Skin epidermis (tissue), 12 donors: ENCODE measurements around the gene NOX5.
"Not testable (repeated sequence)": the region's sequence is repeated elsewhere in the genome, so short reads cannot be mapped to it uniquely, and the experiment has no call there.

ENCODE experiments used
- H3K27ac ChIP-seq, 21 experiments: fragments of 200-600 bp; sonication (generic) in 11 of 21; one replicate each; pipeline ENCODE4 v1.5.0; 2020; ENCODE audit warnings: mild to moderate bottlenecking in 3 of 21, inconsistent platforms in 2 of 21, moderate library complexity in 2 of 21
- H3K4me3 ChIP-seq, 7 experiments: fragments of 200-600 bp; sonication (generic) in 2 of 7; one replicate each; pipeline ENCODE4 v1.5.0; 2020; ENCODE audit warnings: inconsistent platforms in 2 of 7, mild to moderate bottlenecking in 2 of 7, moderate library complexity in 1 of 7

The NOX5 gene

GRCh38 chr15:69014454-69014853, at the start of gene NOX5:
Gene NOX5, plus strand, starts transcription at chr15:69014695. Its CDS starts 41 bp downstream, at chr15:69014736.
- no peak within 1 kb of the TSS for H3K27ac ChIP-seq
- no peak within 1 kb of the TSS for H3K4me3 ChIP-seq

DNA sequence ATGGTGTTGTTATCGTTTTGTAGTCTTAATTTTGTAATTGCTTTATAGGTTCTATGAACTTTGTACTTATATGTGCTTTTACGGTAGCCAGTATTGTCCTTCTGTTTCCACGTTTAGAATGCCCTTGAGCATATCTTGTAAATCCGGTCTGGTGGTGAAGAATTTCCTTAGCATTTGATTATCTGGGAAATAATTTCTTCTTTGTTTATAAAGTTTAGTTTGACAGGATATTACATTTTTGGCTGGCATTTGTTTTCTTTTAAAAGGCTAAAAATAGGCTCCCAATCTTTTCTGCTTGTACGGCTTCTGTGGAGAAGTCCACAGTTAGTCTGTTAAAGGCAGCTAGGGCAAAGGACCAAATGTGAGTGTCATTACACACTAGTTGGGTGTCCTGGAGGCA, 47.5 kb upstream of the NOX5 start:
- Histone ChIP-seq H3K4me3 (no peak overlapping the region), H3K27ac (no peak overlapping the region)

- H3K27ac ChIP-seq: no peak overlapping the region
These were observed 46.5 kb upstream of the NOX5 start for GRCh38 chr15:68967948-68968347.

GRCh38 chr15:68969298-68969697, 45.2 kb upstream of the NOX5 start:
- no peak overlapping the region for H3K4me3 ChIP-seq
- no peak overlapping the region for H3K27ac ChIP-seq

More at GRCh38 chr15:68967948-68968347, 46.5 kb upstream of the NOX5 start:
- no peak overlapping the region for H3K4me3 ChIP-seq

- no peak overlapping the region for H3K27ac ChIP-seq
- no peak overlapping the region for H3K4me3 ChIP-seq
These were observed 42.1 kb upstream of the NOX5 start for GRCh38 chr15:68972201-68973065.

- not testable (repeated sequence) for H3K27ac ChIP-seq, H3K4me3 ChIP-seq
These were observed 38.8 kb upstream of the NOX5 start for GRCh38 chr15:68975651-68976160.

- not testable (repeated sequence) for H3K4me3 ChIP-seq, H3K27ac ChIP-seq
These were observed 37.1 kb upstream of the NOX5 start for GRCh38 chr15:68977426-68977825.

GRCh38 chr15:68979006-68979405, 35.5 kb upstream of the NOX5 start:
- H3K27ac ChIP-seq: no peak overlapping the region
- no peak overlapping the region for H3K4me3 ChIP-seq

GRCh38 chr15:68979816-68980215, 34.7 kb upstream of the NOX5 start:
- Histone ChIP-seq H3K27ac (no peak overlapping the region), H3K4me3 (no peak overlapping the region)

DNA sequence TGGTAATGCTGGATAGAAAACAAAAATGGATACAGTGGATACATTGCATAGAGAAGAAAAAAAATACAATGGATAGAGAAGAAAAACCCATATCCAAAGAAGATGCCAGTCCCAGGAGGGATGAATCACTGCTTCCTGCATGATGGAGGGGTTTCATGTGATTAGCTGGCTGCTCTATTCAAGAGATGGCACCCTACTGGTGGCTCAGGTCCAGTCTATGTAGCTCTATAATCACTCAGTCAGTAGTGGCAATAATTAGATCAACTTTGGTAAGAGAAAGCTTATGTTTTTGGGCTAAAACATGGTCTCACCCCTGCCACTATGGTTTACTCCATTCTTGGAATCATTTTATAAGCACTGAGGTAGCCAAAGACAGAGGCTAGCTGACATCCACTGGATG, 33.7 kb upstream of the NOX5 start:
- no peak overlapping the region for H3K4me3 ChIP-seq
- no peak overlapping the region for H3K27ac ChIP-seq

GRCh38 chr15:68981941-68982340, 32.6 kb upstream of the NOX5 start:
- Histone ChIP-seq H3K27ac (no peak overlapping the region), H3K4me3 (no peak overlapping the region)

GRCh38 chr15:68982976-68983563, 31.4 kb upstream of the NOX5 start:
- Histone ChIP-seq H3K4me3 (no peak overlapping the region), H3K27ac (no peak overlapping the region)

DNA sequence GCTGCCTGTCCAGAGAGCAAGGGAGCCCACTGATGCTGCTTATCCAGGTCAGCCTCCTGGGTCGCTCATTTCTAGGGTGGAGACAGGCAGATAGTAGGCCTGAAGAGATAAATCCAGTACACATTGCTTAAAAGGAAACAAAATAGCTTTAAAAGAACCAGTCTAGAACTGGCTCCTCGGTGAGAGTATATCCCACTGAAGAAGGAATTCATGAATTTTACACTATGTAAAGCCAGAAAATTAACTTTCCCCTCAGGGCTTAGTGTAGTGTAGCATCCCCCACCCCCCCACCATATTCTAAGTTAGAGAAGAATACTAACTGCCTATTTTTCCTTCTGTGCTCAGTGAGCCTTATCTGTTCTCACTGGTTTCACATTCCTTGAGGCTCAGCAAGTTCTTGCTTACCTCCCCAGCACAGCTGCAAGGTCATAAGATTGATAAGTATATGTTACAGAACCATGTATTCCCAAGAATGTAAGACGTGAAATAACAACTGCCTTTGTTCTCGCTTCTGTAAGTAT, 30.5 kb upstream of the NOX5 start:
- H3K4me3 ChIP-seq: no peak overlapping the region
- H3K27ac ChIP-seq: no peak overlapping the region

- Histone ChIP-seq H3K4me3 (no peak overlapping the region), H3K27ac (no peak overlapping the region)
These were observed 29.9 kb upstream of the NOX5 start for GRCh38 chr15:68984586-68984985.

DNA sequence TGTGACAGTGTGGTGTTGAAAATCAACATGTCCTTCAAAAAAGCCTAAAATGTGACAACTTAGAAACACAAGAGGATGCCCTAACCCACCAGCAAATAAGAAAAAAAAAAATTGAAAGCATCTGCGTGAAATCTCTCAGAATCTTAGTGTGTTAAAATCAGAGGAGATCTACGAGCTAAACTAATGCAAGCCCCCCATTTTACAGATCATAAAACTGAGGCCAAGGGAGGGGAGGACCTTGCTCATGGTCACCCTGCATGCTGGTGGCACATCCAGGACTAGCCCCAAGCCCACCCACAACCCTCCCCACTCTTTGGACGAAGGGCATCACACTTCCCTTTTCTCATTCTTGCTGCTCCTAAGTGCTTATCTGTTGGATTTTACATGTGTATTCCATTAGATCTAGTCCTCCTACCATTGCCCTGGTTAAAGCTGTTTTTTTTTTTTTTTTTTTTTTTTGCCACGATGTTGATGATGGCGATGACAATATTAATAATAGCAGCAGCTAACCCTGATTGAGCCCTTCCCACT, 29.1 kb upstream of the NOX5 start:
- H3K4me3 ChIP-seq: no peak overlapping the region

DNA sequence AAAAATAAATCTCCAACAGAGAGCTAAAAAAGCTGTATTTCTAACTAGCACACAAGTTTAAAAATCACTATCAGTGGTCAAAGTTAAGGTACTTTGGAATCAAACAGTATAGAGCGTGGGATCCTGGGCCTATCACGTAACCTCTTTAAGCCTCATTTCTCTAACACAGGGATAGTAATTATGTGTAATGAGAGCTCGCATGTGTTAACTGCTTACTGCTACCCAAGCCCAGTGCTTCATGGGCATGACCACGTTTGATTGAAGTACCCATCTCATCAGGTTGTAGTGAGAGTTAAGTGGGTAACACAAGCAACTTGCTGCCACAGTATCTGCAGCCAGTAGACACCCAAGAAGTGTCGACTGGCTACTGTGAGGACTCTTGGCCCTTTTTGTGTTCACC, 28.2 kb upstream of the NOX5 start:
- Histone ChIP-seq H3K4me3 (no peak overlapping the region), H3K27ac (no peak overlapping the region)

More for the DNA sequence above, 29.1 kb upstream of the NOX5 start:
- no peak overlapping the region for H3K27ac ChIP-seq

GRCh38 chr15:68987120-68987519, 27.4 kb upstream of the NOX5 start:
- Histone ChIP-seq H3K27ac (no peak overlapping the region), H3K4me3 (no peak overlapping the region)

DNA sequence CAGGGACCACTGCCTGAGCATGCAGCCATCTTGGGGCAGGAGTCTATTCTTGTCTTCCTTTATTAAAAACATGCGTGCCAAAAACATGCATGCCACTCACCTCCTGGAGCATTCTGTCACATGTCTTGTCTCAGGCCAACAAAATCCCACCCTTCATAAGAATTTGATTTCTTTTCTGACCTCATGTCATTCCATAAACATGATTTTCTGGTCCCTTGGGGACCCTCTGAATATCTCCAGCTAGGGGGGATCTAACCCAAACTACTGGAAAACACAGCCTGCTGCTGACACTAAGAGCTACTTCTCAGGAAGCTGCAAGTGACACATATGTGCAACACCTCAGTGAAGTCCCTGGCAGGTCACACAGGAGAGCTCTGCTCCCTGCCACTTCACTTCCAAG, 26.8 kb upstream of the NOX5 start:
- H3K4me3 ChIP-seq: no peak overlapping the region
- no peak overlapping the region for H3K27ac ChIP-seq

DNA sequence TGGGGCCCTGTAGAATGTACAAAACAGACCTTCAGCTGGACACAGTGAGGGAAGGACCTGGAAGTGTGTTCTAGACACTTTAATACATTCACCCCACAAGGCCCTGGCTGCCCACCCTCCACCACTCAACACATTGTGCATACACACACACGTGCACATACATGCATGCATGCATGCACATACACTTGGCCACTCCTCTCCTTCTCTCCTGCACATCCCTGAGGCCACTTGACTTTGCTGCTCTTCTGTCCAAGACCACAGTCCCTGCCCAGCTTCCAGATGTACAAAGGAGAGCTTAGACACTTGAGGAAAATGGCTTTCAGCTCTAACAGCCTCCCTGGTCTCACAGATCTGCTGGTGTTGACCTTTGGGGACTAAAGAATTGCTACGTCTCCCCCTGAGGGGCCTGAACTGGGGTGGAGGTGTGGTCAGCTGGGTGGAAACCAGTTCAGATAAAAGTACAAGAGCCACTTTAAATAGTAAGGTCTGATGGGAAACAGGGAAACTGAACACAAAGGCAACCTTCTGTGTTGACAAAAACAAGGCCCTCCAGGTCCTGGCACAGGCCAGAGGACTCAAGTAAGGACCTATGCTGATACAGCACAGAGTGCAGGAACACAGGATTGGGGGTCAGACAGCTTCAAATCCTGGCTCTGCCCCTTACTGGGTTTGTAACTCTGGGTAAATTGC, 24.8 kb upstream of the NOX5 start:
- H3K27ac ChIP-seq: no peak overlapping the region

More for the DNA sequence above, 24.8 kb upstream of the NOX5 start:
- no peak overlapping the region for H3K4me3 ChIP-seq
